IMR-90 (cell line): ENCODE measurements around the gene TEAD1. TPM values are rescaled to one million over a fixed set of nuclear protein-coding genes. Genes with fewer than 3 reads are reported as not detected.

ENCODE experiments used
- ATAC-seq: fragments of 200-7000 bp; cut with Tn5 transposase; 2 replicates; pipeline ENCODE4 v1.9.1; 2020; ENCODE audit warnings: low read depth, mild to moderate bottlenecking, moderate library complexity
- BruUV-seq: library from RNA; stranded (reverse); fragments of 400-500 nt; replicated peaks from 2 replicates; lab custom pipeline; 2021; lab: Mats Ljungman, UMichigan
- CTCF ChIA-PET: fragments of 300-600 bp; formaldehyde crosslinking; extraction: SDS; loops from one replicate; lab custom pipeline; 2021; ENCODE audit warnings: antibody characterized with exemption; lab: Yijun Ruan, JAX
- POLR2A ChIA-PET: fragments of 300-600 bp; sonication (Branson Sonifier 250); formaldehyde crosslinking; loops from one replicate; lab custom pipeline; 2022; ENCODE audit warnings: antibody characterized with exemption; ENCODE audit not compliant: unreplicated experiment; lab: Charles Lee
- DNase-seq: peaks from one replicate; pipeline ENCODE4 v3.0.0; 2013
- H2AFZ ChIP-seq: replicated peaks from 2 replicates; pipeline ENCODE3; 2013; ENCODE audit warnings: low read length, mild to moderate bottlenecking; ENCODE audit not compliant: poor library complexity
- H2AK5ac ChIP-seq: 2 replicates; pipeline ENCODE4 v1.6.1; 2013; ENCODE audit warnings: low read depth, low read length, inconsistent platforms
- H2AK9ac ChIP-seq: replicated peaks from 2 replicates; pipeline ENCODE3; 2013; ENCODE audit warnings: mild to moderate bottlenecking, low read depth, low read length, moderate library complexity; ENCODE audit not compliant: poor library complexity
- H2BK120ac ChIP-seq: 2 replicates; pipeline ENCODE4 v1.6.1; 2013; ENCODE audit warnings: low read depth, low read length, inconsistent platforms
- H2BK15ac ChIP-seq: 3 replicates; pipeline ENCODE4 v1.6.1; 2013; ENCODE audit warnings: low read depth, low read length, inconsistent platforms
- H2BK20ac ChIP-seq: 2 replicates; pipeline ENCODE4 v1.6.1; 2013; ENCODE audit warnings: low read depth, mild to moderate bottlenecking, inconsistent platforms, low read length, moderate library complexity
- H2BK5ac ChIP-seq: 2 replicates; pipeline ENCODE4 v1.6.1; 2013; ENCODE audit warnings: mild to moderate bottlenecking, low read depth, low read length, inconsistent platforms; ENCODE audit not compliant: poor library complexity, severe bottlenecking
- H3K14ac ChIP-seq: replicated peaks from 2 replicates; pipeline ENCODE4 v1.6.1; 2013; ENCODE audit warnings: low read depth, low read length, inconsistent platforms
- H3K18ac ChIP-seq: 2 replicates; pipeline ENCODE4 v1.6.1; 2013; ENCODE audit warnings: low read depth, low read length, control low read depth
- H3K23ac ChIP-seq: 2 replicates; pipeline ENCODE4 v1.6.1; 2013; ENCODE audit warnings: low read depth, low read length, inconsistent platforms
- H3K27ac ChIP-seq: 2 replicates; pipeline ENCODE4 v1.5.1; 2013; ENCODE audit warnings: mild to moderate bottlenecking, control low read depth, low read length; ENCODE audit not compliant: insufficient read depth
- H3K27me3 ChIP-seq: 2 replicates; pipeline ENCODE4 v1.6.1; 2013; ENCODE audit warnings: low read length; ENCODE audit not compliant: control insufficient read depth, insufficient read depth
- H3K36me3 ChIP-seq: 2 replicates; pipeline ENCODE4 v1.6.1; 2013; ENCODE audit warnings: low read length, mixed read lengths; ENCODE audit not compliant: control insufficient read depth, insufficient read depth
- H3K4ac ChIP-seq: 2 replicates; pipeline ENCODE4 v1.6.1; 2013; ENCODE audit warnings: low read depth, low read length, inconsistent platforms
- H3K4me1 ChIP-seq: 2 replicates; pipeline ENCODE4 v1.6.1; 2013; ENCODE audit warnings: low read length, mixed read lengths; ENCODE audit not compliant: control insufficient read depth, insufficient read depth
- H3K4me2 ChIP-seq: 2 replicates; pipeline ENCODE4 v1.6.1; 2013; ENCODE audit warnings: low read depth, mild to moderate bottlenecking, control low read depth, low read length, moderate library complexity
- H3K4me3 ChIP-seq: 2 replicates; pipeline ENCODE4 v1.5.1; 2013; ENCODE audit warnings: low read depth, mild to moderate bottlenecking, control low read depth, low read length, moderate library complexity; ENCODE audit not compliant: insufficient read depth
- H3K56ac ChIP-seq: 2 replicates; pipeline ENCODE4 v1.6.1; 2013; ENCODE audit warnings: low read length, inconsistent platforms; ENCODE audit not compliant: insufficient read depth; ENCODE audit errors: extremely low read depth
- H3K79me1 ChIP-seq, 2 experiments: 2 replicates each; pipeline ENCODE4 v1.6.1; 2013; ENCODE audit warnings: low read length in 2 of 2, inconsistent platforms in 1 of 2, low read depth in 1 of 2
- H3K9ac ChIP-seq: 2 replicates; pipeline ENCODE4 v1.6.1; 2013; ENCODE audit warnings: low read depth, low read length, control low read depth
- H3K9me1 ChIP-seq: 2 replicates; pipeline ENCODE4 v1.6.1; 2013; ENCODE audit warnings: low read length, inconsistent platforms; ENCODE audit not compliant: insufficient read depth
- H3K9me3 ChIP-seq: 2 replicates; pipeline ENCODE4 v1.6.1; 2013; ENCODE audit warnings: low read length; ENCODE audit not compliant: control insufficient read depth, insufficient read depth
- H4K20me1 ChIP-seq: 2 replicates; pipeline ENCODE4 v1.6.1; 2013; ENCODE audit warnings: low read length, inconsistent platforms; ENCODE audit not compliant: insufficient read depth
- H4K5ac ChIP-seq: 2 replicates; pipeline ENCODE4 v1.6.1; 2013; ENCODE audit warnings: mild to moderate bottlenecking, low read depth, low read length, control low read depth
- H4K8ac ChIP-seq, 2 experiments: 2 replicates each; pipeline ENCODE4 v1.6.1; 2013; ENCODE audit warnings: low read depth in 2 of 2, low read length in 2 of 2, control low read depth in 1 of 2, inconsistent platforms in 1 of 2
- H4K91ac ChIP-seq: 2 replicates; pipeline ENCODE4 v1.6.1; 2013; ENCODE audit warnings: low read depth, low read length, inconsistent platforms; ENCODE audit not compliant: insufficient read depth
- BHLHE40 ChIP-seq: fragments of 150-350 bp; IDR thresholded peaks from 2 replicates; pipeline ENCODE4 v1.6.1; 2016; ENCODE audit warnings: mild to moderate bottlenecking, low read depth, low read length
- WGBS, 2 experiments: methylation state at CpG; one replicate each; pipeline versions ENCODE4 v1.1.5 to v1.1.7; 2013; ENCODE audit warnings: missing lambda C conversion rate in 2 of 2; ENCODE audit not compliant: insufficient read length in 1 of 2; ENCODE audit errors: extremely low coverage in 2 of 2; 5-methylcytosine and 5-hydroxymethylcytosine counted together
- dilution Hi-C: fragments of 300-500 bp; cut with HindIII; formaldehyde crosslinking; loops from one replicate; pipeline ENCODE4 v1.14.3; 2018; ENCODE audit warnings: low sequenced_read_pairs; ENCODE audit not compliant: unreplicated experiment
- in situ Hi-C: fragments of 300-500 bp; cut with MboI; formaldehyde crosslinking; loops from 3 replicates; pipeline ENCODE4 v1.14.3; 2019; ENCODE audit warnings: low sequenced_read_pairs, inconsistent platforms, mixed read lengths
- intact Hi-C: fragments of 100-400 bp; cut with micrococcal nuclease; formaldehyde crosslinking; loops from 2 replicates; pipeline ENCODE4 v1.10.0; 2022
- polyA plus RNA-seq, 3 experiments: library from polyadenylated mRNA; depleted of rRNA; stranded (reverse); fragments of >200 nt; gene quantifications; 2 replicates each; pipeline ENCODE4 v1.2.3, GENCODE V29; 2012; ENCODE audit warnings: low replicate concordance in 1 of 3
- total RNA-seq: library from RNA; depleted of rRNA; stranded (reverse); fragments of >200 nt; gene quantifications from 2 replicates; pipeline ENCODE4 v1.2.3, GENCODE V29; 2012

The TEAD1 gene
- total and polyA plus RNA-seq, 2 of the 4 experiments (the other 2 are of a cell fraction), result 51.8 to 69.2 TPM

DNA sequence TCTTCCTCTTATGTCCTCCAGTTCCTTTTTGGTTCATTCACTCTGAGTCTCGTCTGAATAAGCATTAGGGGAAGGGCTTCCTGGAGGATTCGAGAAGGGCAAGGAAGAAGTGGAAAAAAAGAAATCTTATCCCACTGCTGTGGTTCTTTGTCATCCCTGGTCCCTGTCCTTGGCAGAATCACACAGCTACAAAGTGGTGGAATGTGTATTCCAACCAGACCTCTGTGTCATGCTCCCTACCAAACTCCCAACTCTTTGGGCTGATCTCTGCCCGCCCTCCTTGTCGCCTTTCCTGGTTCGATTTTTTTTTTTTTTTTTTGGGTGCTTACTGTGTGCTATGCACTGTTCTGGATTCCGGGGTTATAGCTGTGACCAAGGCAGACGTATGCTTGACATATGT, 61.0 kb downstream of the TEAD1 start:
- Histone ChIP-seq H3K79me1 (peaks cover 37 to 86% of the 10 kb centered on the region in 2 experiments), H2AK9ac (no peak overlapping the region), H2AK5ac (no peak overlapping the region), H3K27me3 (no peaks in the 10 kb centered on the region), H3K9me1 (peaks cover 35% of the 10 kb centered on the region), H4K5ac (no peak overlapping the region), H3K36me3 (no peaks in the 10 kb centered on the region; the same call in 1 of the 2 replicates), H3K18ac (no peak overlapping the region), H4K20me1 (peaks cover 90% of the 10 kb centered on the region), H3K56ac (no peak overlapping the region), H2AFZ (no peak overlapping the region), H2BK20ac (no peak overlapping the region), H3K9ac (no peak overlapping the region), H2BK120ac (no peak overlapping the region), H4K8ac (no peak overlapping the region), H3K14ac (no peak overlapping the region), H3K4me2 (no peak overlapping the region), H3K4ac (no peak overlapping the region), H2BK15ac (no peak overlapping the region), H3K4me1 (peaks cover 11% of the 10 kb centered on the region), H4K91ac (no peak overlapping the region), H3K9me3 (no peaks in the 10 kb centered on the region), H3K27ac (no peak overlapping the region), H2BK5ac (no peak overlapping the region), H3K23ac (peak overlapping the region; percentile 56; the same call in 1 of the 2 replicates), H3K4me3 (no peak overlapping the region)
- WGBS, 2 experiments, result no CpG with 5 or more reads among the region's 7 CpGs
- DNase-seq (no peak), ATAC-seq (no peak)
- ChIA-PET POLR2A (no interaction called here), CTCF (interaction anchor here (0.6 kb wide), 1 partner anchor 325 kb away, joined by 4 read pairs; no protein-coding TSS in a partner anchor)
- intact Hi-C loops, result no loop called here
- no peak for TF ChIP-seq BHLHE40
- dilution Hi-C loops, result no loop called here
- BruUV-seq, result no TSS peak
- in situ Hi-C loops, result no loop called here
